ENCODE data around the gene PRDM16. TPM values are rescaled to one million over a fixed set of nuclear protein-coding genes. Genes with fewer than 3 reads are reported as not detected.

The PRDM16 gene
- polyA plus RNA-seq, 2 donors: 0.15 to 0.28 TPM

- 77 to 78% methylated on average over 29 of the region's 29 CpGs for WGBS, 2 donors
- Histone ChIP-seq H3K36me3 (ENCODE audit: control insufficient read depth in 2 of 2, insufficient read depth in 2 of 2, low read length in 1 of 2) (no peaks in the 10 kb centered on the region), H3K4me3 (ENCODE audit: low read depth in 1 of 2, low read length in 2 of 2) (no peak overlapping the region), H3K4me1 (ENCODE audit: control insufficient read depth in 2 of 2, insufficient read depth in 2 of 2, low read length in 1 of 2) (peaks cover 18 to 51% of the 10 kb centered on the region in 2 donors), H3K27ac (ENCODE audit: low read depth in 2 of 2, low read length in 1 of 2) (peak overlapping the region in 1 of 2 donors; percentile 69), H3K9me3 (ENCODE audit: control insufficient read depth in 2 of 2, insufficient read depth in 1 of 2, low read depth in 1 of 2, low read length in 1 of 2) (no peaks in the 10 kb centered on the region), H3K27me3 (ENCODE audit: control insufficient read depth in 1 of 2, insufficient read depth in 2 of 2, low read length in 2 of 2) (no peaks in the 10 kb centered on the region)
Observed at GRCh38 chr1:3456964-3457909, 388.2 kb downstream of the PRDM16 start.

DNA sequence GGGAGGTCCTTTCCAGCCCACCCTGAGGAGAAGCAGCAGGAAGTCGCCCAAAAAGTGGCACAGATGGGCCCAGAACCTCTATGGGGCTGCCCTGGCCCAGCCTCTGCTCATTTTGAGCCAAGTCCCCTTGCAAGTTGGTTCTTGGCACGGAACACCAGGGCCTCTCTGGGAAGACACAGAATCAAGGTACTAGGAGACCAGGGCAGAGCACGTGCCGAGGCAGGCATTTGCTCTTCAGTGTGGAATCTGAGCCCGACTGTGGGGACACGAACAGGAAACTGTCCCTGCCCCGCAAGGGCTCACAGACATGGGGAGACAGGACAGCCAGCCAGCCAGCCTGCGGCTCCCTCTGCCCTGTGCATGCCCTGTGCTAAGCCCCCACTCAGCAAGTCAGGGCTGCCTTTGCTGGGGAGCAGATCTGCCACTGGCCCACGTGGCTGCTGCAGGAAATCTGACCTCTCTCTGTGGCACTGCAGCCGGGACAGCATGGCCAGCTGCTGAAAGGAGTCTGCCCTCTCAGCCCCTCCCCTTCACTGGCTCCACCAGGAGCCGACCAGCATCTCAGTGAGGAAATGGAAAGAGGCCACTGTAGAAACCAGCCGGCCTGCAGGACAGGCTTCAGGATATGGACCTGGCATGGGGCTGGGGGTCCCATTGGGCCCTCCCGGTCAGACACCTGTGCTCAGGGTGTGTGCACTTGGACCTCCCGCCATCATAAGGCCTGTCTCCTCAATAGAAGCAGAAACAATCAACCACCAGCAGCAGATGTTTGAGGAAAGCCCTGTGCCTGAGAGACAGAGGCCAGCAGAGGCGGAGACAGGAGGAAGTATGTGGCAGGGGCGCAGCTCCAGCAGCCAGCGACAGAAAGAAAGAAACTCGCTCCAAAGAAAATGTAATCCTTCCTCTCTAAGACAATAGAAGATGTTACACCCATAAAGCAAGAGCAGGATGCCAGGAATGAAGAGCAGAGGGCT, 389.2 kb downstream of the PRDM16 start:
- no peak overlapping the region for H3K4me3 ChIP-seq (ENCODE audit: low read depth in 1 of 2, low read length in 2 of 2)

GRCh38 chr1:3459051-3459908, 390.3 kb downstream of the PRDM16 start:
- Histone ChIP-seq H3K4me1 (ENCODE audit: control insufficient read depth in 2 of 2, insufficient read depth in 2 of 2, low read length in 1 of 2) (peaks cover 14 to 60% of the 10 kb centered on the region in 2 donors), H3K27ac (ENCODE audit: low read depth in 2 of 2, low read length in 1 of 2) (peak overlapping the region; percentile 67 to 90), H3K9me3 (ENCODE audit: control insufficient read depth in 2 of 2, insufficient read depth in 1 of 2, low read depth in 1 of 2, low read length in 1 of 2) (no peaks in the 10 kb centered on the region), H3K4me3 (ENCODE audit: low read depth in 1 of 2, low read length in 2 of 2) (no peak overlapping the region), H3K27me3 (ENCODE audit: control insufficient read depth in 1 of 2, insufficient read depth in 2 of 2, low read length in 2 of 2) (no peaks in the 10 kb centered on the region), H3K36me3 (ENCODE audit: control insufficient read depth in 2 of 2, insufficient read depth in 2 of 2, low read length in 1 of 2) (no peaks in the 10 kb centered on the region)
- 69 to 70% methylated on average over 24 of the region's 24 CpGs for WGBS, 2 donors

More for the DNA sequence above, 389.2 kb downstream of the PRDM16 start:
- Histone ChIP-seq H3K9me3 (ENCODE audit: control insufficient read depth in 2 of 2, insufficient read depth in 1 of 2, low read depth in 1 of 2, low read length in 1 of 2) (no peaks in the 10 kb centered on the region), H3K27me3 (ENCODE audit: control insufficient read depth in 1 of 2, insufficient read depth in 2 of 2, low read length in 2 of 2) (no peaks in the 10 kb centered on the region), H3K36me3 (ENCODE audit: control insufficient read depth in 2 of 2, insufficient read depth in 2 of 2, low read length in 1 of 2) (no peaks in the 10 kb centered on the region), H3K4me1 (ENCODE audit: control insufficient read depth in 2 of 2, insufficient read depth in 2 of 2, low read length in 1 of 2) (peaks cover 18 to 60% of the 10 kb centered on the region in 2 donors), H3K27ac (ENCODE audit: low read depth in 2 of 2, low read length in 1 of 2) (peak overlapping the region; percentile 69 to 83)
- 36 to 48% methylated on average over 18 of the region's 18 CpGs for WGBS, 2 donors

DNA sequence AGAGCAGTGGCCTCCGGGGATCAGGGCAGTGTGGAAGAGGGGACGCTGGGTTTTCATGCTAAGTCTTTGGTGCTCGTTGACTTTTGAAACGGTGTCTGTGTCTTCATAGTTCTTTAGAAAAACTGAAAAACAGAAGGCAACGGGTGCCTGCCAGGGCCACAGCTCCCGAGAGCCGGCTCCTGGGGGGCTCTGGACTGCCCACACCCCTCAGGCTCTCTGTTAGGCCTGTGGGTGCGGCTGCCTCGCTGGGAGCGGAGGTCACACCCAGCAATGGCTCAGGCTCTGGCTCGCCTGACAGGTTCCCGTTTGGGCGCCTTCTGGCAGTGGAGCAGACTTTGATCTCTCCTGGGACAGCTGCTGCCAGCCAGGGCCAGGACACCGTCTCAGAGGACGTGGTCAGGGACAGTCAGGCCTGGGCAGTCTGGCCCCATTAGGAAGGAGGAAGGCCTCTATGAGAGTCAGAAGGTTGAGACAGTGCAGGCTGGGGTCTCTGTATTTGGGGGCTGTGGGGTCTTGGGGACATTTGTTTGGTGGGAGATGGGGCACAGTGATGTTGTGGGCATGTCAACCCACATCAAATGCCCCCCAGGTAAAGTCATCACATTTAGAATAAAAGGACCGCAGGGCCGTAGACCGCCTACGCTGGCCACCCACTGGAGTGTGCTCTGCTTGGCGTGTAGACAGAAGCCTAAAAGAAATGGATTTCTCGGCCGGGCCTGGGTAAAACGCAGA, 391.1 kb downstream of the PRDM16 start:
- no peak overlapping the region for H3K4me3 ChIP-seq (ENCODE audit: low read depth in 1 of 2, low read length in 2 of 2)
- H3K27me3 ChIP-seq (ENCODE audit: control insufficient read depth in 1 of 2, insufficient read depth in 2 of 2, low read length in 2 of 2): no peaks in the 10 kb centered on the region
- H3K4me1 ChIP-seq (ENCODE audit: control insufficient read depth in 2 of 2, insufficient read depth in 2 of 2, low read length in 1 of 2): peaks cover 19 to 68% of the 10 kb centered on the region in 2 donors
- H3K36me3 ChIP-seq (ENCODE audit: control insufficient read depth in 2 of 2, insufficient read depth in 2 of 2, low read length in 1 of 2): no peaks in the 10 kb centered on the region
- peak overlapping the region; percentile 67 to 90 for H3K27ac ChIP-seq (ENCODE audit: low read depth in 2 of 2, low read length in 1 of 2)
- 45 to 59% methylated on average over 23 of the region's 23 CpGs for WGBS, 2 donors
- no peaks in the 10 kb centered on the region for H3K9me3 ChIP-seq (ENCODE audit: control insufficient read depth in 2 of 2, insufficient read depth in 1 of 2, low read depth in 1 of 2, low read length in 1 of 2)

DNA sequence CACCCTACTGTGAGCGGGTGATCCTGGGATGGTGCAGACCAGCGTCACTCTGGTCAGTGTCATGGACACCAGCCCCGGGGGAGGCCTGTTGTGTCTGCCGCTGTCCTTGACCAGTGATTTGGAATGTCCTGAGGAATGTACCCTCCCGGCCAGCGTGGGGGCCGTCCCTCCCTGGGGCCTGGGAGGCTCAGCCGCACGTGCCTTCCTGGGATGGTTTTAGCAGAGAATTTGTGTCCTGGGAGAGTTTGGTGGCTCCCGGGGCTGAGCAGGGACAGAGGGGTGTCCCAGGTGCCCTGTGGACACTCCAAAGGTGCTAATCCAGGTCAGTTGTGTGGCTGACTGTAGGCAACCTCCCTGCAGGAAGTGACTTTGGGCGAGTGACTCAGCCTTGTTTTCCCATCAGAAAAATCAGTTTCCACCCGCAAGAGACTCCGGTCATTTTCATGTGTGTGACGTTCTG, 391.7 kb downstream of the PRDM16 start:
- Histone ChIP-seq H3K9me3 (ENCODE audit: control insufficient read depth in 2 of 2, insufficient read depth in 1 of 2, low read depth in 1 of 2, low read length in 1 of 2) (no peaks in the 10 kb centered on the region), H3K27me3 (ENCODE audit: control insufficient read depth in 1 of 2, insufficient read depth in 2 of 2, low read length in 2 of 2) (no peaks in the 10 kb centered on the region), H3K4me3 (ENCODE audit: low read depth in 1 of 2, low read length in 2 of 2) (no peak overlapping the region), H3K36me3 (ENCODE audit: control insufficient read depth in 2 of 2, insufficient read depth in 2 of 2, low read length in 1 of 2) (no peaks in the 10 kb centered on the region), H3K27ac (ENCODE audit: low read depth in 2 of 2, low read length in 1 of 2) (peak overlapping the region; percentile 67 to 90), H3K4me1 (ENCODE audit: control insufficient read depth in 2 of 2, insufficient read depth in 2 of 2, low read length in 1 of 2) (peaks cover 20 to 66% of the 10 kb centered on the region in 2 donors)
- WGBS, 2 donors: 47 to 51% methylated on average over 14 of the region's 14 CpGs

GRCh38 chr1:3461238-3461933, 392.4 kb downstream of the PRDM16 start:
- no peak overlapping the region for H3K4me3 ChIP-seq (ENCODE audit: low read depth in 1 of 2, low read length in 2 of 2)
- no peaks in the 10 kb centered on the region for H3K9me3 ChIP-seq (ENCODE audit: control insufficient read depth in 2 of 2, insufficient read depth in 1 of 2, low read depth in 1 of 2, low read length in 1 of 2)
- no peak overlapping the region for H3K27ac ChIP-seq (ENCODE audit: low read depth in 2 of 2, low read length in 1 of 2)
- 84 to 91% methylated on average over 30 of the region's 30 CpGs for WGBS, 2 donors
- peaks cover 17 to 71% of the 10 kb centered on the region in 2 donors for H3K4me1 ChIP-seq (ENCODE audit: control insufficient read depth in 2 of 2, insufficient read depth in 2 of 2, low read length in 1 of 2)
- H3K36me3 ChIP-seq (ENCODE audit: control insufficient read depth in 2 of 2, insufficient read depth in 2 of 2, low read length in 1 of 2): no peaks in the 10 kb centered on the region
- no peaks in the 10 kb centered on the region for H3K27me3 ChIP-seq (ENCODE audit: control insufficient read depth in 1 of 2, insufficient read depth in 2 of 2, low read length in 2 of 2)

- H3K4me1 ChIP-seq (ENCODE audit: control insufficient read depth in 2 of 2, insufficient read depth in 2 of 2, low read length in 1 of 2): peaks cover 16 to 75% of the 10 kb centered on the region in 2 donors
Observed at GRCh38 chr1:3461934-3462275, 392.9 kb downstream of the PRDM16 start.

DNA sequence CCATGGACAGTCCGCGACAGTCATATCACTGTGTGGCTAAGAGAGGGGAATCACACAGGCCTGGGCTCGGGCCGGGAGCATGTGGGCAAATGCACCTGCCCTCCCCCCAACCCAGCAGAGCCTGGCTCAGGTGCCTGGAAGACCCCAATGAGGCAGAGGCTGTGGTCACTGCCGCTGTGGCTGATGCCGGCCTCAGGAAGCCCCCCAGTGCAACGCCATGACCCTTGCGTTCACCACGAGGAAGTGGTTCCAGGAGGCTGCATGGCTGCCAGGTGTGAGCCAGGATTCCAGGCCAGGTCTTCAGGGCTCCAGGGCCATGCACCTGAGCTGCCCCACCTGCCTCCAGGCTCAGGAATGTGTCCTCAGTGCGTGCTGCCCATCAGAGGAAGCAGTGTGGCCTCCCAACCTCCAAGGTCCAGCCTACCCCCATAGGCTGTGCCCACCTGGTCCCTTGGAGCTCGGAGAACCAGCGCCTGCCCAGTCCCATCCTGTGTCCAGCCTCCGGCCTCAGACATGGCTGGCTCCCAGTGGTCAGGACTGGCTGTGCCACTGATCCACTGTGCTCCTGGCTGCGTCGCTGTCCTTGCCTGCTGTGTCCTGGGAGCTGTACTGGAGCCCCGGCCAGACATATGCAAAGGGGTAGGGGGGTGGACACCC, 393.5 kb downstream of the PRDM16 start:
- H3K4me3 ChIP-seq (ENCODE audit: low read depth in 1 of 2, low read length in 2 of 2): no peak overlapping the region
- H3K27ac ChIP-seq (ENCODE audit: low read depth in 2 of 2, low read length in 1 of 2): no peak overlapping the region
- H3K4me1 ChIP-seq (ENCODE audit: control insufficient read depth in 2 of 2, insufficient read depth in 2 of 2, low read length in 1 of 2): peaks cover 14 to 73% of the 10 kb centered on the region in 2 donors
- no peaks in the 10 kb centered on the region for H3K36me3 ChIP-seq (ENCODE audit: control insufficient read depth in 2 of 2, insufficient read depth in 2 of 2, low read length in 1 of 2)
- no peaks in the 10 kb centered on the region for H3K27me3 ChIP-seq (ENCODE audit: control insufficient read depth in 1 of 2, insufficient read depth in 2 of 2, low read length in 2 of 2)
- 82 to 90% methylated on average over 16 of the region's 16 CpGs for WGBS, 2 donors
- no peaks in the 10 kb centered on the region for H3K9me3 ChIP-seq (ENCODE audit: control insufficient read depth in 2 of 2, insufficient read depth in 1 of 2, low read depth in 1 of 2, low read length in 1 of 2)

More at GRCh38 chr1:3461934-3462275, 392.9 kb downstream of the PRDM16 start:
- WGBS, 2 donors: 71 to 80% methylated on average over 9 to 13 of the region's 13 CpGs
- Histone ChIP-seq H3K36me3 (ENCODE audit: control insufficient read depth in 2 of 2, insufficient read depth in 2 of 2, low read length in 1 of 2) (no peaks in the 10 kb centered on the region), H3K27me3 (ENCODE audit: control insufficient read depth in 1 of 2, insufficient read depth in 2 of 2, low read length in 2 of 2) (no peaks in the 10 kb centered on the region), H3K27ac (ENCODE audit: low read depth in 2 of 2, low read length in 1 of 2) (no peak overlapping the region), H3K4me3 (ENCODE audit: low read depth in 1 of 2, low read length in 2 of 2) (no peak overlapping the region), H3K9me3 (ENCODE audit: control insufficient read depth in 2 of 2, insufficient read depth in 1 of 2, low read depth in 1 of 2, low read length in 1 of 2) (no peaks in the 10 kb centered on the region)

Data from esophagus (tissue), 2 donors.